Right lobe of liver (tissue), 4 donors: Measurements from ENCODE around the gene AP3D1.
A peak's percentile ranks its signal among the peaks of the same experiment; 100 is the strongest.

Experiments used
- POLR2A ChIP-seq: fragments of 450-650 bp; IDR thresholded peaks from one replicate; pipeline ENCODE4 v1.6.1; 2017; ENCODE audit warnings: antibody characterized with exemption, mild to moderate bottlenecking
- TF ChIP-seq, protein P1 (sequence below), 4 donors: fragments of 200-600 bp in 3 of 4; fragments of 450-650 bp in 1 of 4; IDR thresholded peaks; one replicate each; pipeline versions ENCODE4 v1.5.1 to v1.8.0; 2016 to 2022; ENCODE audit warnings: antibody characterized with exemption in 4 of 4, mild to moderate bottlenecking in 2 of 4
- donor health status: DM: no; HTN: no; CAD: no.
- donor health status: DM: no; HTN: no; CAD: no.
- donor health status: DM: no; HTN: yes; CAD: no.

DNA sequence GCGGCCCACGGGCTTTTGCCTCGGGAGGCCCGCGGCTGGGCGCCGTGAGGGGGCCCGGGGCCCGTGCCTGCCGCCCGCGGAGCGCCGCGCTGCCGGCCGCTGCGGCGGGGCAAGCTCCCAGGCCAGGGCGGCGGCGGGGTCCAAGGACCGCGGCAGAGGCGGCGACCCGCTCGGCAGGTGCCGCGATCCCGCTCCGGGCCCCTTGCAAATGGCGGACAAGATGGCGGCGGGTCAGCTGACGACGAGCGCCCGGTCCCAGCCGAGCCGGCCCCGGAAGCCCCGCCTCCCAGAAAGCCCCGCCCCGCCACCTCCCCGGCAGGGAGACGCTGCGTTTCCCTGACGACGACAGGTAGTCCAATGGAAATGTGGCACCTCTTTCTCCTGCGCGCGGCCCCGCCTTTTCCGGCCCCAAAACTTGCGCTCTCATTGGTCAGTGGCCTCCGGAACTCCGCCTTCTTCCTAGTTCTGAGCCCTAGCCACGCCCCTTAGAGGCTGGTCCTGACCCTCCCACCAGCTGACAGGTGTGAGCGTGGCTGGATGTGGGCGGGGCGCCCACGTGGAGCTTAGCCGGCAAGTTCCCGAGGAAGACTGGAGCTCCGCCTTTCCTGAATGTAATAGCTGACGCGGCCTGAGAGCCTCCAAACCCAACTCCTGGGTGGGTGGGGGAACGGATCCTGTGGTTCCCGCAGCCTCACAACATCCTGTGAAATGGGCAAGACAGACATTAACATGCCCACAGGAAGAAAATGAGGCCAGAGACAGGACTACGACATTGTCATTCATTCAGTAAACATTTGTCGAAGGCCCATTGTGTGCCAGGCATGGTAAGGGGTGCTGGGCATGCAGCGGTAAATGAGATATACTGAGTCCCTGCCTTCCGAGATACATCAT lies at the start of gene AP3D1:
- TF ChIP-seq POLR2A = peak; percentile 48
- TF ChIP-seq, protein P1, sequence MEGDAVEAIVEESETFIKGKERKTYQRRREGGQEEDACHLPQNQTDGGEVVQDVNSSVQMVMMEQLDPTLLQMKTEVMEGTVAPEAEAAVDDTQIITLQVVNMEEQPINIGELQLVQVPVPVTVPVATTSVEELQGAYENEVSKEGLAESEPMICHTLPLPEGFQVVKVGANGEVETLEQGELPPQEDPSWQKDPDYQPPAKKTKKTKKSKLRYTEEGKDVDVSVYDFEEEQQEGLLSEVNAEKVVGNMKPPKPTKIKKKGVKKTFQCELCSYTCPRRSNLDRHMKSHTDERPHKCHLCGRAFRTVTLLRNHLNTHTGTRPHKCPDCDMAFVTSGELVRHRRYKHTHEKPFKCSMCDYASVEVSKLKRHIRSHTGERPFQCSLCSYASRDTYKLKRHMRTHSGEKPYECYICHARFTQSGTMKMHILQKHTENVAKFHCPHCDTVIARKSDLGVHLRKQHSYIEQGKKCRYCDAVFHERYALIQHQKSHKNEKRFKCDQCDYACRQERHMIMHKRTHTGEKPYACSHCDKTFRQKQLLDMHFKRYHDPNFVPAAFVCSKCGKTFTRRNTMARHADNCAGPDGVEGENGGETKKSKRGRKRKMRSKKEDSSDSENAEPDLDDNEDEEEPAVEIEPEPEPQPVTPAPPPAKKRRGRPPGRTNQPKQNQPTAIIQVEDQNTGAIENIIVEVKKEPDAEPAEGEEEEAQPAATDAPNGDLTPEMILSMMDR (IDR thresholded peaks at IDR 0.05) = no peak
